LNCAP (cell line): ENCODE measurements around the gene SLC39A13.

Experiments
- CTCF ChIP-seq: fragments of 450-650 bp; IDR thresholded peaks from 2 replicates; pipeline ENCODE4 v1.5.1; 2017; ENCODE audit warnings: mild to moderate bottlenecking

SLC39A13 gene

GRCh38 chr11:47430524-47430923 is 22.1 kb downstream of the SLC39A13 start:
- no peak for TF ChIP-seq CTCF

GRCh38 chr11:47431356-47432083 is 23.1 kb downstream of the SLC39A13 start:
- no peak for TF ChIP-seq CTCF

- no peak for TF ChIP-seq CTCF
These were observed 24.8 kb downstream of the SLC39A13 start for GRCh38 chr11:47433157-47433556.

- no peak for TF ChIP-seq CTCF
These were observed 25.8 kb downstream of the SLC39A13 start for GRCh38 chr11:47434011-47434786.

GRCh38 chr11:47435687-47436086 is 27.3 kb downstream of the SLC39A13 start:
- no peak for TF ChIP-seq CTCF

- no peak for TF ChIP-seq CTCF
These were observed 28.3 kb downstream of the SLC39A13 start for GRCh38 chr11:47436726-47437125.

GRCh38 chr11:47437218-47437745 is 28.9 kb downstream of the SLC39A13 start:
- no peak for TF ChIP-seq CTCF
